Measurements from ENCODE around the gene EP300. TPM values are rescaled to one million over a fixed set of nuclear protein-coding genes. Genes with fewer than 3 reads are reported as not detected.
A peak's percentile ranks its signal among the peaks of the same experiment; 100 is the strongest.
"Not testable (repeated sequence)": the region's sequence is repeated elsewhere in the genome, so short reads cannot be mapped to it uniquely, and the experiment has no call there.

The EP300 gene
- polyA plus RNA-seq, 3 donors, result 5.7 to 81.6 (median 16.8) TPM

DNA sequence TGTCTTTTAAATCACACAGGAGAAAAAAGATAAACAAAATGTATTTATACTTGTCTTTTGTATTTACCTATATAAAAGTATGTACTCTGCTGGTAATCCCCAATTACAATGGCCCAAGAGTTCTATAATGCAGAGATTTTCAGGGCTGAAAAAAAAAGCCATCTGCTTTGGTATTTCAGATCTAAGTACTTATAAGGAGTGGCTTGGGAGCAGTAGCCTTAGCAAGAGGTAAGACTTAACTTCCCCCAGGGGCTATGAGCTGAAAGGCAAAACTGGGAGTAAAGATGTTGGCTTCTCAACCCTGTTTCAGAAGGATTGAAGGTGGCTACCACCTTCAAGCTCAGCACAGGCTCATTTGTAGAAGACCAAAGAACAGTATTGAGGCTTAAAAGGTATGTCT lies 35.3 kb upstream of the EP300 start:
- Mint-ChIP-seq H3K9me3 (no peaks in the 10 kb centered on the region), H3K27me3 (ENCODE audit: low read depth in 3 of 3) (peaks cover 0 to 2% (median 0%) of the 10 kb centered on the region in 3 donors), H3K4me3 (no peak overlapping the region), H3K4me1 (peaks cover 2% of the 10 kb centered on the region), H3K27ac (no peak overlapping the region), H3K36me3 (no peaks in the 10 kb centered on the region)
- DNase-seq, result no peak
- no peaks in the 10 kb centered on the region for H4K20me1 ChIP-seq (ENCODE audit: insufficient read depth, low read length)
- no peaks in the 10 kb centered on the region for H3K36me3 ChIP-seq (replicated peaks in 1 of 2; ENCODE audit: control insufficient read depth in 1 of 2, insufficient read depth in 2 of 2, low read length in 2 of 2)
- no peak overlapping the region for H3K4me3 ChIP-seq (replicated peaks in 1 of 3; ENCODE audit: low read depth in 2 of 3, low read length in 3 of 3)
- H3K4me1 ChIP-seq (ENCODE audit: control insufficient read depth in 1 of 2, insufficient read depth in 2 of 2, low read length in 2 of 2), result no peaks in the 10 kb centered on the region
- no peak overlapping the region for H3K4me2 ChIP-seq (replicated peaks; ENCODE audit: extremely low read depth, low read length, poor library complexity, severe bottlenecking)
- H3K27me3 ChIP-seq (ENCODE audit: control insufficient read depth in 2 of 2, insufficient read depth in 2 of 2, low read length in 2 of 2), result no peaks in the 10 kb centered on the region
- H2AFZ ChIP-seq (ENCODE audit: insufficient read depth, low read depth, low read length, poor library complexity, severe bottlenecking), result no peak overlapping the region
- H3K9ac ChIP-seq (ENCODE audit: insufficient read depth, low read length, poor library complexity, severe bottlenecking), result no peak overlapping the region
- intact Hi-C loops (cut with micrococcal nuclease), result no loop called here
- H3K79me2 ChIP-seq (ENCODE audit: insufficient read depth, low read length), result no peaks in the 10 kb centered on the region
- no peak overlapping the region for H3K27ac ChIP-seq (ENCODE audit: low read depth in 1 of 2, low read length in 2 of 2)
- TF ChIP-seq, protein P1, sequence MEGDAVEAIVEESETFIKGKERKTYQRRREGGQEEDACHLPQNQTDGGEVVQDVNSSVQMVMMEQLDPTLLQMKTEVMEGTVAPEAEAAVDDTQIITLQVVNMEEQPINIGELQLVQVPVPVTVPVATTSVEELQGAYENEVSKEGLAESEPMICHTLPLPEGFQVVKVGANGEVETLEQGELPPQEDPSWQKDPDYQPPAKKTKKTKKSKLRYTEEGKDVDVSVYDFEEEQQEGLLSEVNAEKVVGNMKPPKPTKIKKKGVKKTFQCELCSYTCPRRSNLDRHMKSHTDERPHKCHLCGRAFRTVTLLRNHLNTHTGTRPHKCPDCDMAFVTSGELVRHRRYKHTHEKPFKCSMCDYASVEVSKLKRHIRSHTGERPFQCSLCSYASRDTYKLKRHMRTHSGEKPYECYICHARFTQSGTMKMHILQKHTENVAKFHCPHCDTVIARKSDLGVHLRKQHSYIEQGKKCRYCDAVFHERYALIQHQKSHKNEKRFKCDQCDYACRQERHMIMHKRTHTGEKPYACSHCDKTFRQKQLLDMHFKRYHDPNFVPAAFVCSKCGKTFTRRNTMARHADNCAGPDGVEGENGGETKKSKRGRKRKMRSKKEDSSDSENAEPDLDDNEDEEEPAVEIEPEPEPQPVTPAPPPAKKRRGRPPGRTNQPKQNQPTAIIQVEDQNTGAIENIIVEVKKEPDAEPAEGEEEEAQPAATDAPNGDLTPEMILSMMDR (IDR thresholded peaks at IDR 0.05), result no peak
- H3K9me3 ChIP-seq (replicated peaks in 1 of 2; ENCODE audit: control insufficient read depth in 1 of 2, insufficient read depth in 1 of 2, low read length in 2 of 2), result no peaks in the 10 kb centered on the region

DNA sequence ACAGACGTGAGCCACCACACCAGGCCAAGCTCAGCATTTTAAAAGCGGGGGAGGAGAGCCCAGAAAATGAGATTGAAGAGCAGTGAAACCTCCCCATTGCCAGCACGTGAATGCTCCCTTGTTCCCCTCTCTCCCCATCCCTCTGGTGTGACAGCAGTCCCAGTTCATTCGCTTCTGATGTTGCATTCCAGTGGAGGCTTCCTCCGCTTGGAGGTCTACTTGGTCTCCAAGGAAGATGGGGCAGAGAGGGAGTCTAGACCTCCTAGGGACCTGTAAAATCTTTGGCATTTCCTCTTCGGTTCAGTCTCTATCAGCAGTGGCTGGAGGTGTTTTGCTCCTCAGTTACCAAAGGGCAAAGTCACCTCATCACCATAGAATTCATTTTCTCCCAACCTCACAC lies 30.2 kb upstream of the EP300 start:
- peaks cover 0 to 1% (median 0%) of the 10 kb centered on the region in 7 donors for H3K9me3 Mint-ChIP-seq
- no peaks in the 10 kb centered on the region for H3K36me3 Mint-ChIP-seq
- Histone ChIP-seq H3K4me3 (replicated peaks in 1 of 3; ENCODE audit: low read depth in 2 of 3, low read length in 3 of 3) (no peak overlapping the region), H4K20me1 (ENCODE audit: insufficient read depth, low read length) (no peaks in the 10 kb centered on the region), H3K27ac (ENCODE audit: low read depth in 1 of 2, low read length in 2 of 2) (no peak overlapping the region), H3K27me3 (ENCODE audit: control insufficient read depth in 2 of 2, insufficient read depth in 2 of 2, low read length in 2 of 2) (no peaks in the 10 kb centered on the region), H3K79me2 (ENCODE audit: insufficient read depth, low read length) (no peaks in the 10 kb centered on the region), H3K9me3 (replicated peaks in 1 of 2; ENCODE audit: control insufficient read depth in 1 of 2, insufficient read depth in 1 of 2, low read length in 2 of 2) (no peaks in the 10 kb centered on the region), H3K4me1 (ENCODE audit: control insufficient read depth in 1 of 2, insufficient read depth in 2 of 2, low read length in 2 of 2) (no peaks in the 10 kb centered on the region), H3K4me2 (replicated peaks; ENCODE audit: extremely low read depth, low read length, poor library complexity, severe bottlenecking) (no peak overlapping the region), H3K9ac (ENCODE audit: insufficient read depth, low read length, poor library complexity, severe bottlenecking) (no peak overlapping the region), H2AFZ (ENCODE audit: insufficient read depth, low read depth, low read length, poor library complexity, severe bottlenecking) (no peak overlapping the region), H3K36me3 (replicated peaks in 1 of 2; ENCODE audit: control insufficient read depth in 1 of 2, insufficient read depth in 2 of 2, low read length in 2 of 2) (no peaks in the 10 kb centered on the region)
- H3K4me3 Mint-ChIP-seq, result no peak overlapping the region
- intact Hi-C loops (cut with micrococcal nuclease), result no loop called here
- DNase-seq, result no peak
- peaks cover 3% of the 10 kb centered on the region for H3K4me1 Mint-ChIP-seq
- TF ChIP-seq, protein P1 (IDR thresholded peaks at IDR 0.05), result no peak
- H3K27ac Mint-ChIP-seq, result peak overlapping the region in 2 of 7 donors; percentile 19 to 66
- WGBS (ENCODE audit: insufficient coverage), result 100% methylated on average over 3 of the region's 6 CpGs
- H3K27me3 Mint-ChIP-seq (ENCODE audit: low read depth in 3 of 3), result peaks cover 0 to 1% (median 0%) of the 10 kb centered on the region in 3 donors

DNA sequence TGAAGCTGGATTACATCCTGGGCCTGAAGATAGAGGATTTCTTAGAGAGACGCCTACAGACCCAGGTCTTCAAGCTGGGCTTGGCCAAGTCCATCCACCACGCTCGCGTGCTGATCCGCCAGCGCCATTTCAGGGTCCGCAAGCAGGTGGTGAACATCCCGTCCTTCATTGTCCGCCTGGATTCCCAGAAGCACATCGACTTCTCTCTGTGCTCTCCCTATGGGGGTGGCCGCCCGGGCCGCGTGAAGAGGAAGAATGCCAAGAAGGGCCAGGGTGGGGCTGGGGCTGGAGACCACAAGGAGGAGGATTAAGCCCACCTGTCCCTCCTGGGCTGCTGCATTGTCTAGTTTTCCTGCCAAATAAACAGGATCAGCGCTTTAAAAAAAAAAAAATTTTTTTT lies 28.1 kb upstream of the EP300 start:
- H3K4me3 Mint-ChIP-seq, result not testable (repeated sequence)
- WGBS (ENCODE audit: insufficient coverage), result 97% methylated on average over 9 of the region's 15 CpGs

More for the DNA sequence above, 28.1 kb upstream of the EP300 start:
- H3K9ac ChIP-seq (ENCODE audit: insufficient read depth, low read length, poor library complexity, severe bottlenecking); H3K27me3 ChIP-seq (ENCODE audit: control insufficient read depth in 2 of 2, insufficient read depth in 2 of 2, low read length in 2 of 2); H3K27ac ChIP-seq (ENCODE audit: low read depth in 1 of 2, low read length in 2 of 2); H3K36me3 Mint-ChIP-seq; H3K4me3 ChIP-seq (replicated peaks in 1 of 3; ENCODE audit: low read depth in 2 of 3, low read length in 3 of 3); intact Hi-C loops (cut with micrococcal nuclease); H3K79me2 ChIP-seq (ENCODE audit: insufficient read depth, low read length); H3K9me3 ChIP-seq (replicated peaks in 1 of 2; ENCODE audit: control insufficient read depth in 1 of 2, insufficient read depth in 1 of 2, low read length in 2 of 2); H3K27me3 Mint-ChIP-seq (ENCODE audit: low read depth in 3 of 3); H2AFZ ChIP-seq (ENCODE audit: insufficient read depth, low read depth, low read length, poor library complexity, severe bottlenecking); H3K27ac Mint-ChIP-seq; H3K4me2 ChIP-seq (replicated peaks; ENCODE audit: extremely low read depth, low read length, poor library complexity, severe bottlenecking); DNase-seq; H3K36me3 ChIP-seq (replicated peaks in 1 of 2; ENCODE audit: control insufficient read depth in 1 of 2, insufficient read depth in 2 of 2, low read length in 2 of 2); H3K9me3 Mint-ChIP-seq; H4K20me1 ChIP-seq (ENCODE audit: insufficient read depth, low read length): not testable (repeated sequence)
- H3K4me1 Mint-ChIP-seq, result peaks cover 18% of the 10 kb centered on the region
- peaks cover 18% of the 10 kb centered on the region in 2 donors for H3K4me1 ChIP-seq (ENCODE audit: control insufficient read depth in 1 of 2, insufficient read depth in 2 of 2, low read length in 2 of 2)
